Activated CD8-positive, alpha-beta memory T cell treated with anti-CD3 and anti-CD28 coated beads, Interleukin-2, amount 50 U/mL, for 4 hours (primary cell): ENCODE measurements around the gene PLCG1.

Experiments used
- DNase-seq: peaks from one replicate; pipeline ENCODE4 v3.0.0-alpha.2; 2020

Gene PLCG1

DNA sequence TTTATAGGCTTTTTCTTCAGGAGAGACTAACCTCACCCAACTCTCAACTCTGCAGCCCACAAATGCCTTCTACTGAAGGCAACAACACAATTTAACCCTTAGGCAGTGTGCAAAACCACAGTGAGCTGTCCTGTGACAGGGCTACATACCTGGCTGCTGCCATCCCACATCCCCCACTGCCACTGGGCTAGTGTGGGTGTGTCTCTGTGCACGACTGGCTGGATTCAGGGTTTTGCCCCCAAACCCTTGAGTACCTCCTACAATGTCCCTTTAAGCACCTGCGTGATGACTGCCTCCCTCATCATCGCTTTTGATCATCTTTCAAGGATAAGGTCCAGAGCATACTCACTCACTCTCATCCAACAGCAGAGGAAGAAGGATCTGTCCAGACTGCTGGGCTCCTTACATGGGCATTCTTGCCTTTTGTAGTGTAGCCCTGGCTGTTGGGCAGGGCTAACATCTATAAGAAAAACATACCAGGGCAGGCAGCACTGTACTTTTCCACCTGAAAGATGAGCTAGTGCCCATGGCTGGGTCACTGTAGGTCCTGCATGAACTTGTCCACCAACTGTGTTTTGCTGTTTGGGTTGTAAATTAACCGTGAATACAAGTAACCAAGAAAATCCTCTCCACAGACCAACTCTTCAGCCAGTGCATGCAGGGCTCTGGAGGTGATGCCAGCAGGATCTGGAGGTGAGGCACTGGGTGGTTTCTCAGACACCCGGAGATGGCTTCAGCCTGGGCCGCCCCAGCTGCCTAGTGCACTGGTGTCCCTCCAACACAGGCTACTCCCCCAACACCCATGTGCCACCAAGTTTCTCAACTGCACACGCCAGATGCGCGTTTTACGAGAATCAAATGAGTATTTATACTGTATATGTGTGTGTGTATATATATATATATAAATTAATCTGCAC is 45.2 kb downstream of the PLCG1 start:
- no peak for DNase-seq

DNA sequence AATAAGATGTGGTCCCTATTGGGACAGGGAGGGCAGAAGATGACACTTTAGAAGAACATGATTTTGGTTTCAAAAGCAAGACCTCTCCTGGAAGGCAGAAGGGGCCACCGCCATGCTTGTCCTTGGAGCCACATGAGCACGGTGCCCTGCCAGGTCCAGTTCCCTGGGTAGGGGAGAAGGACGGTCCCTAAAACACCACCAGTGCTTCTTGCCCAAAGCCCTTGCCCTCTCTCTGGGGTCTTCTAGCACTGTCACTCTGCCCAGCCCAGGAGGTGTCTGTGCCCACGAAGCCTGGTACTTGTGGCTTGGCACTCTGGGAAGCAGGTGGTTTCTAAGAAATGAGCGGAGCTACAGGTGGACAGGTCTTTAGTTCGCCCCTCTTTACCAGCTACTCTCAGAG is 46.0 kb downstream of the PLCG1 start:
- no peak for DNase-seq

DNA sequence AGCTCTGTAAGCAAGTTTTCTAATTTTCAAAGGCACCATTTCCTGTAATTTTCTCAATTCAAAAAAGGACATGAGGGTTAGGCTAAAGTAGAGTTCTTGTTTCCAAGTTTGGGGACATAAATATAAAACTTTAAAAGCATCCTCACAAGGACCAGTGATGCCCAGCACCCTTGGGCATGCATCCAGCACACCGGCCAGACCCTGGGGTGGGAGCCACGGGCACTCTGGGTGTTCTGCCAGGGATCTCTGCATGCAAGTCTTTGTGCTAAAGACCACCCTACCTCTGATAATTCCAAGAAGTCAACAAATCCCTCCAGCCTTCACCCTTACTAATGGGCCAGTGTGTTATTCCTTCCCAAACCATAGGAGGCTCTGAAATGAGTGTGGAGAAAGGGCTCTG is 46.5 kb downstream of the PLCG1 start:
- DNase-seq = no peak

DNA sequence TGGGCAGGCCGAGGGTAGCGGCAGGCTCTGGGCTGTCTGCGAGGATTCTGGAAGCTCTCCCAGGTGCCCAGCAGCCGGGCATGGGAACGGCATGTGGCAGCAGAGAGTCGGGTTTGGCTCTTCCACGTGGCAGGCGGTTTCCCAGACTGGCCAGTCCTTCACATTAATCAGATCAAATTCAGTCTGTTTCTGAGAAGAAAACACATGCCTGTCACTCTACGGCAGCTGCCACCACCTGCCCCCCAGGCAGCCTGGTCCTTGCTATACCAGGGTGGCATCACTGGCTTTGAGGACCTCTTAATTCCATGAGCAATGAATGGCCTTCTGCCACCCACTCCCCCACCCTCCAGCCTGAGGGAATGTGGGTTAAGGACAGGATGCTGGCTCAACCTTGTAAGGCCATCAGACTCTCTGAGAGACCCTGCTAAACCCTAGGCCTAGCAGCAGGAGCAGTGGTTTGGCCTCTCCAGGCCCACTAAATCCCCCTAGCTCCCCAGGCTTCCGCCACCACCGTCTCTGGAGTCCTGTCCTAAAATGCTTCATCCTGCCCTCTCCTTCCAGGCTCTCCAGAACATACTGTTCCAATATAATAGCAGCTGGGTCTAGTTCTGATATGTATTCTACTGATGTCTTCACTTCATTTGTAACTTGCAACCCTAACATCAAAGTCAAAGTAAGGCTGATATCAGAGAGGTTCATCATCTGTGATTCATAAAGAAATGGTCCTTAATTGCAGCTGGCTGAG is 47.8 kb downstream of the PLCG1 start:
- DNase-seq = no peak

DNA sequence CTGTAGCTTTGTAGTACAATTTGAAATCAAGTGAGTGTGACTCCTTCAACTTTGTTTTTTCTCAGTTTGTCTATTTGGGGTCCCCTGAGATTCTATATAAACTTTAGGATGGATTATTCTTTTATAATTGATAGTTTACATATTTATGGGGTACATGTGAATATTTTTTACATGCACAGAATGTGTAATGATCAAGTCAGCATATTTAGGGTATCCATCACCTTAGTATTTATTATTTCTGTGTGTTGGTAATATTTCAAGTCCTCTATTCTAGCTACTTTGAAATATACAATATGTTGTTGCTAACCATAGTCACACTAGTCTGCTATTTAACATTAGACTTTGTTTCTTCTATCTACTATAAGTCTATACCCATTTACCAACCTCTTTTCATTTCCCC is 50.3 kb downstream of the PLCG1 start:
- DNase-seq = no peak

DNA sequence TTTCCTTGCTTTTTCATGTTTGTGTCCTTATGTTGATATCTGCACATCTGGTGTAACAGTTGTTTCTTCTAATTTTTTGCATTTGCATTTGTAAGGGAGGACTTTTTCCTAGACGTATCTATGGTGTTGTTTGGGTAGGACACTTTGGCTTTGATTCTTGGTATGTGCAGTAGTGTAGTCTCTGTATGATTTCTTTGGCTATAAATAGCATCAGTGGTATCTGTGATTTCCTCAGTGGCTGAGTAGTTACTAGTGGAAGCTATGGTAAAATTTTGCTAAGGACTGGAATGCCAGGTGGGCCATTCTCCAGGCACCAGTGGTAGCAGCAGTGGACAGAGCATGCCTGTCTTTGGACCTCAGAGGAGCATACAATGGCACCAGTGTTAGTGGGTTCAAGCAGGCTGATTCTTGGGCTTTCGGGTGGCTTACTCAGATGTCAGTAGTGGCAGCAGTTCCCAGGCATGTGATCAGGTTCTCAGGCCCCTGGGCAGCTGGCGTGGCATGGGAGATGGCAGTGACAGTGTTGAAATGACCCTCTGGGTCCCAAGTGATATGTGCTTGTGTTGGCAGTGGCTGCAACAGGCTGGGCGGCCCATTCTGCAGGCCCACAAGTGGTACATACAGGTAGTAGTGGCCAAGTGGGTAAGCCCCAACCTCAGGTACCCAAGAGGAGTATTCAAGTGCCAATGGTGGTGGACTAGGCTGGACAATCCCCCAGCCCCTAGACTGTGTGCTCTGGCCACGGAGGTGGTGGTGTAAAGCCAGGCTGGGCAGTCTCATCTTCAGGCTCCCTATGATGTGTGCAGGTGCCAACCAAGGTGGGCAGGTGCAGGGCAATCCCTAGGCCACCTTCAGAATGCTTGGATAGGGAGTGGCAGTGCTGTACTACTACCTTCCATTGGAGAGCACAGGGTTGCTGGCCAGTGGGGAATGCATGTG is 54.5 kb downstream of the PLCG1 start:
- no peak for DNase-seq

DNA sequence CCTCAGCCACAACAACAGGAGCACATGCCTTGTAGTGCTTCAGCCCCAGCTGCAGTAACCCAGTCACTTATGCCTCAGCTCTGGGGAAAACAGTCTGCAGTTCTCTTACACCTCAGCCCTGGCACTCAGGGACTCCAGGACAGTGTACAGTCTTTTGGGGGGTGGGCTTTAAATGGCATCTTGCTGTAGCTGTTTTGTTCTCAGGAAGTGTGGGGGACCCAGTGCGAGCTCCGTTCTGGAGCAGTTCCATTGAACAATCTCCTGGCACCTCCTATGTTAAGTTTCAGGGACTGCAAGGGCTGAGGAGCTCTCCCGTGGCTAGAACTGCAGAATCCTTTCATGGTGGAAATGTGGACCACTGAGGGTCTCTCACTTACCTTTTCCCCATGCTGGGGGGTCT is 55.2 kb downstream of the PLCG1 start:
- DNase-seq = no peak

DNA sequence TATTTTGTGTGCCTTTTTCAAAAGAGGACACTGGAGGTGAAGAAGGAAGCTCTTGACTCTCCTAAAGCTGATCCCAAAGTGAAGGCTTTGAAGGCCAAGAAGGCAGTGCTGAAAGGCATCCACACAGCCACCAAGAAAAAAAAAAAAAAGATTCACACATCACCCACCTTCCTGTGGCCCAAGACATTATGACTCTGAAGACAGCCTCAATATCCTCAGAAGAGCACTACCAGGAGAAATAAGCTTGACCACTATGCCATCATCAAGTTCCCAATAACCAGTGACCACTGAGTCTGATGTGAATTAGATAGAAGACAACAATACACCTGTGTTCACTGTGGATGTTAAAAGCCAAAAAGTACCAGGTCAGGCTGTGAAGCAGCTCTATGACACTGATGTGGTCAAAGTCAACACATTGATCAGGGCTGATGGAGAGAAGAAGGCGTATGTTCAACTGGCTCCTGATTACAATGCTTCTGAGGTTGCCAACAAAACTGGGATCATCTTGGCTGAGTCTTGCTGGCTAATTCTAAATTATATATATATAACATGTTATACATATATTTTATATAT is 59.4 kb downstream of the PLCG1 start:
- no peak for DNase-seq

DNA sequence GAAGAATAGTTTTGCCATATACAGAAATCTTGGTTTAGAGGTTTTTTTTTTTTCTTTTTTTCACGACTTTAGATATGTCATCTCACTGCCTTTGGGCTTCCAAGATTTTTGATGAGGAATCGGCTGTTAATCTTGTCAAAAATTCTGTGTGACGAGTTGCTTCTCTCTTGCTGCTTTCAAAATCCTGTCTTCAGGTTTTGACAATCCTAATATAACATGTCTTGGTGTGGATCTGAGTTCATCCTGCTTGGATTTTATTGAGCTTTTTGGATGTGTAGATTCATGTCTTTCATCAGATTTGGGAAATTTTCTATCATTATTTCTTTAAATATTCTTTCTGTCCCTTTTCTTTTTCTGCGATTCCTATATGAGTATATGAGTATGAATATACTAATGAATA is 61.1 kb downstream of the PLCG1 start:
- no peak for DNase-seq

DNA sequence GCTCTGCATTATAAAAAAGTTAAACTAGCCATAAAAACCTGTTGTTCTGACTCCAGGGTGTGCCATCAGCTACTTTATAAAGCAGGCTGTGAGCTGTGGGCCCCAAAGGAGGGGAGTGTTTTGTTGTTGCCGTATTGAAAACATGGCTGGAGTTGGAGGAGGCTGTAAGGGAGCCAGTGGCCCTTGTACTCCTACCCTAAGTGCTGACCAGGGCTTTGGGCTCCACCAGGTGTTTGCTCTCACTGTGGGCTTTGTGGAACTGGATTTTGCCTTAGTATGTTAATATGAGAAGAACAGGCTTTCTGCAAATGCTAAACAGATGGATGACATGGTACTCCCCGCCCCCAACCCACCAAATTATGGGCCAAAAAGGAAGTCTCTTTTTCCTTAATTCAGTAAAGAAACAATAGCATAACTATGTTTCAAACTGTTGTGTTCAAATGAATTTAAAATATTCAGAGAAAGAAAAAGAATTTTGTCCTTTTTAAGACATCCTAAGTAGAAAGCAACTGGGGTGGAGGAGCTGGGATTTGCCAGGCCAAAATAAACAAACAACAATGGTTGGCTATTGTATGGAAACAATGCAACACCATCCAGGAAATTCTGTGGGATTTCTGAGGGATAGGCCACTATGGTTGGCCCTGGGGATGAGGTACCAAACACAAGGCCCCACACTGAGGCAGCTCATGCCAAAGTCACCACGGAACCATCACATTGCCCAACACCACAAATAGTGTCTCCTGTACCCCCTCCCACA is 63.3 kb downstream of the PLCG1 start:
- no peak for DNase-seq

DNA sequence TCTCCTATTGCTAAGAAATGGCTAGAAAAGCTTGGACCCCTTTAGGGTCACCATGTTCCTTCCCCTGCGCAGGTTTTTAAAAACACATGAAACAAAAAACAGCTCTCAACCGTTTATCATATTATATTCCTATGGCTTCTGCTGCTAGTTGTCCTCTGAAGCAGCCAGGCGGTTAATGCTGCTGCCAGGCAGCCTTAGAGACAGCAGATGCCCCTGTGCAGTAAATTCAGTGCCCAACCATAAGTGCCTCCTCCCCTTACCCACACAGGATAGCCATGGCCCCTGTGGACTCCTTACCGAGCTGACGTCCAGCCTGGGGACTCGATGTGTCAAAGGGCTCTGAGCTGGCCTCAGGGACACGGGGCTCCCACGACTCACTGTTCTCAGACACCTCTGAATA is 64.4 kb downstream of the PLCG1 start:
- DNase-seq = no peak

DNA sequence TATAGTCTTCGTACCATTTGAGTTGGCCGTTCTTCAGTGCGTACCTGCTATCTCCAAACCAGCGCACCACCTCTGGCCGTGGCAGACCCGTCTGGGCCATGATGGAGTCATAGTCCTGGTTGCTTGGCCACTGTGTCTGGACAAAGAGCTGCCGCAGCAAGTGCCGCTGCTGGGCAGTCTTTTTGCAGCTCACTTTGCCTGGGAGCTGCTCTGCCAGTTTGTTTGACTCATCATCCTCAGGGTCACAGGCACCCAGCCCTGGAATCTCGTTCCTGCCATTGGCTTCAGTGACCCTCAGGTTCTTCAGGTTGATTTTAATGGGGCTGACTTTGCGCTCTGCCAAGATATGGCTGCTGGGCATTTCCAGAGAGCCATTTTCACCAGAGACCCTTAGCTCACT is 65.1 kb downstream of the PLCG1 start:
- DNase-seq = no peak

DNA sequence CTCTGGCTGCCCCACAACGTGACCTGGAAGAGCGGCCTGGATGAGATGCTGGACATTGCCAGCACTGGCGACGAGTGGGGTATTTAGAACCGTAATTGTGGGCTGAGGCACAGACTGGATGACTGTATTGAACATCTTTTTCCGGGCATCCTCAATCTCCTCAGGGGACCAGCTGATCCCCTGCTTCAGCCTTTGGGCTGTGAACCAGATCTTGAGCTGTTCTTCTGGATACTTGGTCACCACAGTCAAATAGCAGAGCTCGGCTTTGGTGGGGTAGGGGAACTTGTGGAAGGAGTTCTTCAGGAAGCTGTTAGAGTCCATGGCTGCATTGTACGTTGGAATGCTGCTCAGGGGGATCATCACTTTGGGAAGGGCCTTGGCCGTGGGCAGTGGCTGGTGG is 66.3 kb downstream of the PLCG1 start:
- DNase-seq = no peak

DNA sequence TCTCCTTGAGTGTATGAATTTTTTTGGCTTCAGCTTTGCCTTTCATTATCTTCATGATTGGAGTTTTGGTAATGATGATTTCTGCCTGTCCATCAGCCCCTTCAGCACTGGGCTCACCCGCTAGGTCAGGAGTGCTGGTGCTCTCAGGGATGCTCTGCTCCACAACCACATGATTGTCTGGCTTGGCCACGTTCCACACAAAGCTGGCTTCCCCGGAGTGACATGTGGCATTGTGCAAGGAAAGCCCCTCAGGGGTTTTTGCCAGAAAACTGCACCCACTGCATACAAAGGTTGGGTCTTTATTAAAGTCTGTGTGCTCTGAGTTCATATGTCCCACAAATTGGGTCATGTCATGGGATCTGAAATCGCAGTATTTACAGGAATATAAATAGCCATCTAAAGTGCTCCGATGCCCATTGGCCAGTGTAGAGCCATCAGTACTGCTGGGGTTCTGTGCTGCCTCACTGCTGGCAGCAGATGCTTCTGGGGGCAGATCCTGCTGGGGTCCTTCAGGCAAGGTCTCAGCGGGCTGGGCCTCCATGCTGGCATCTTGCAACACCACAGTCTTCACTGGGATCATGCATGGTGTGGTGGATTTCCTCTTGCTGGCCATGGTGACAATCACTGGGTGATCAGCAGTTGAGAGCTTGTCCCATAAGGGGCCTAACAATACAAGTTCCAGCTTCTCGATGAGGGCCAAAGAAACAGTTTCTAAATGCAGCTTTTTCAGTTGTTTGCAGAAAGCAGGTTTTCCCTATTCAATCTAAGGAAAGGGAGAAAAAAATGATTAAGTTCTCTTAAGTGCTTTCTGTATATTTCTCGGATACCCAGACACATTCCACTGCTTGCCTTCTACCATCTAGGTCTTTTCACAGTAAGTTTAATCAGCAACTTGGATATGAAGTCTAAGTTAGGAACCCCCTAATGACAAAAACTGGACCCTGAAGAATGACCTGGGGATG is 67.2 kb downstream of the PLCG1 start:
- no peak for DNase-seq

DNA sequence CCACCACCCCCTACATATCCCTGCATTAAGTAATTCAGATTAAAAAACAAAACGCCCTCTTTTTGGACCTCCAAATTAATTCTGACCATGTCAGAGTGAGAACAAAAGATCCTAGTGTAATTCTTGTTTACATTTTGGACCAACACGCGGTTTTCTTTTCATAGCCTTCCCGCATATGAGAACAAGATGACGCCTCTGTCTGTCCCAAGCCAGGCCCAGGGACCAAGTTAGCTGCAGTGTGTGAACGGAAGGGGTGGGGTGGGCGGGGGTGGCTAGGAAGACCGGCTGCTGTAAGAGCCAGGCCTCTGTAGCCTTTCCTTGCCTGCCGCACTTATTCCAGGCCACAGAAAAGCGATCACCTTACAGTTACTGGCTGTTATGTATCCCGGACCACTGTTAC is 68.0 kb downstream of the PLCG1 start:
- DNase-seq = no peak

DNA sequence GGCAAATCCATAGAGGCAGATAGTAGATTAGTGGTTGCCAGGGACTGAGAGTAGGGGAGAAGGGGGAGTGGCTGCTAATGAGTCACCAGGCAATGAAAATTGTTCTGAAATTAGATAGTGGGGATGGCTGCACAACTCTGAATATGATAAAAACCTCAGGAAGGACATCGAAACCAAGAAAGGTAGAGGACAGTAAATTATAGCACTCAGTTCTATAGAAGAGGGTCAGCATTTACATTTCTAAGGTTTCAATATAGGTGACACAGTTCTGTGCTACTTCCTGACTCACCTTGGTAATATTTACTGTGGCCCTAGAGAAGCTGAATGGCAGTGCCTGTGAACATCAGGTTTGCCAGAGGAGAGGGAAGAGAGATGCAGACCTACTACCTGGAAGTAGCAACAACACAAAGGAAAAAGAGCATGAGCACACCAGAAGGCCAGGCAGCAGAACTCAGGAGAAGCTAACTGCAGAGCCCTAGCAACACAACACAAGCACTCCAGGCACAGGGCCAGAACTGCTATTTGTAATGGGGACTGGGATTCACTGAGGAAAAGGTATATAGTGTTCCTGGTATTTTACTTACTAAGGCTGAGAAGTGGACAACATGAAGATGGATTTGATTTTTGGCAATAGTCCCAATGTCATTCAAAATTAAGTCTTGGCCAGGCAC is 75.9 kb downstream of the PLCG1 start:
- DNase-seq = no peak

DNA sequence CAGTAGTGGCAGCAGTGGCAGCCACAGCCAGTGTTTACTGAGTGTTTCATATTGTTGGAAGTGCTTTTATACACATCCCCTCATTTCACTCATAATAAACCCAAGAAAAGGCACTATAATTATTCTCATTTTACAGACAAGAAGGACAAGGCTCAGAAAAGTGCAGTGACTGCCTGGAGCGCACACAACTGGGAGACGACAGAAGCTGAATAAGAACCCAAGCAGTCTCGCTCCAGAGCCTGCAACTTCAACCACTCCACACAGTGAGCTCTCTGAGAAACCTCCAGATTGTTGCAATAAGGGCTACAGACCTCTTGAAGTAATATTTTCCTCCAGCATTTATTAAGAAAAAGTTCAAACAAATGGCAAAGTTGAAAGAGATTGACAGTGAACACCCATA is 76.9 kb downstream of the PLCG1 start:
- no peak for DNase-seq

DNA sequence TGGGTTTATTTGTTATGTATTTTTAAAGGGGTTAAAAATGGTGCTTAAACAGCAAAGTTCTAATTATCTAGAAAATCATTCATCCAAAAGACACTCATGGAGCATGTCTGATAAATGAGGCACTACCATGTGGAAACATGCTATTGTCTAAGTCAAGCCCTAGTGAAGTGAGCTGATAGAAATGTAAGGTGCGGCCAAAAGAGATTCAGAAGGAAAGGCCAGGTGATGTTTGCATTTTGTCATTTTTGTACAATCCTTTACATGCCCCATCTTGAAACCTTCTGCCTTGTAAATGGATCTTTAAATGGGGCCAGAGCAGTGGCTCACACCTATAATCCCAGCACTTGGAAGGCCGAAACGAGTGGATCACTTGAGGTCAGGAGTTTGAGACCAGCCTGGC is 77.3 kb downstream of the PLCG1 start:
- DNase-seq = no peak

DNA sequence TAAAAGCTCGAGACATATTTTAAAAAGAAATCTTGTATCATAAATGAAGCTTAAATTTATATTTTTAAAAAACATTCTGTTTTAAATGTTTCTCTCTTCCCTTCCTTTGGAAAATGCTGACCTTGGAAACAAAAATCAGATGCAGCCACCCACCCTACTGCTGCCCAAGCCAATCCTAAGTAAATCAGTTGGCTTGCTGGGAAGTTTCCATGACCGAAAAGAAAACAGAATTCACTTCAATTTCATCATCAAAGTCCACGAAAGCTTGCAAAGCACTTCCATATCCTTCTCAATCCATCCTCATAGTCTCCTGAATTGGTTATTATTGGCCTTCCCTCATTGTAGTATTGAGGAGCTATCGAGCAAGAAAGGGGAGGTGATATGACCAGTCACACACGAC is 80.1 kb downstream of the PLCG1 start:
- DNase-seq = no peak

DNA sequence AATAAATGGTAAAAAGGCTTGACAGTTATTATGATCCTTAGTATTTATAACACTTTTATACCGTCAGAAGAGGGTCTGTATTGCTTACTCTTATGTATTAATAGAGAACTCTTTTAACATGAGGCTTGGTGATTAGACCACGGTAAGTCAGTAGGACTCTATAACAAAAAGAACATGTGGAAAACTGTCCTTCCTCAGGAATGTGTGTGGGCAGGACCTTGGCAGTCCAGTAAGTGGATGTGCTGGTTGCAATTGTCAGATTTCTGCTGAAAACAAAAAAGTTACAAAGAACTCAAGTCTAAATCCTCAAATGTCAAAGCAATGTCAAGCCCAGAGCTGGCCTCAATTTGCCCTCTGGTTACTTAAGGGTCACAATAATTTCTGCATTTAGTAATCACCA is 81.1 kb downstream of the PLCG1 start:
- no peak for DNase-seq
